ENCODE data around the gene SMARCC2.

SMARCC2 gene

DNA sequence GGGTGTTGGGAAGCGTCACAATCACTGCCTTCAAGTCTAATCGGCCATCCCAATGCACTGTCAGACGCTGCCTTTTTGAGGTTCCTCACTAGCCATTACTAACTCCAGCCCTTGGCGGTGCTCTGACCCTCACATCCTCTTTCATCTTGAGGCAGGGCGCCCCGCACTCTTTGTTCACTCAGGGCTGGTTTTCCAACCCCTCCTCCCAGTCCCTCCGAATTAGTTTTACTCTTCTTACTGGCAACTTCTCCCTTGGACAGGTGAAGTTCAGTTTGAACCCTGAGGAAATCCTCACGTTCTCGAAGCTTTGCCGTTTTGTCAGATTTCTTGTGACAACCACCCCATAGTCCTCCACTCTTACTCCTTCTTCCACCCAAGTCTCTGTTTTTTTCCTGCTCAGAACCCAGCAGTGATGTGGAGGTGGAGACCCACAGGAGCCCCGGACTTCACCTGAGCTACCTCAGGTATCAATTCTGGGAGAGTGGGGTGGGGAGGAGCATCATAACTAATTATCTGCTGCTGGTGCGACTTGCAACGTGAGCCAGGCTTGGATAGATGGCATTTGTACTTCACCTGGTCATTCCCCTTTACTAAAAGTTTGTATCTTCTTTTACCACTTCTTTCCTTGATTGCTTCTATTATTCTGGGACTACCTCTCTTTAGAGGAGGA, 70.5 kb downstream of the SMARCC2 start:
- no peak for DNase-seq

DNA sequence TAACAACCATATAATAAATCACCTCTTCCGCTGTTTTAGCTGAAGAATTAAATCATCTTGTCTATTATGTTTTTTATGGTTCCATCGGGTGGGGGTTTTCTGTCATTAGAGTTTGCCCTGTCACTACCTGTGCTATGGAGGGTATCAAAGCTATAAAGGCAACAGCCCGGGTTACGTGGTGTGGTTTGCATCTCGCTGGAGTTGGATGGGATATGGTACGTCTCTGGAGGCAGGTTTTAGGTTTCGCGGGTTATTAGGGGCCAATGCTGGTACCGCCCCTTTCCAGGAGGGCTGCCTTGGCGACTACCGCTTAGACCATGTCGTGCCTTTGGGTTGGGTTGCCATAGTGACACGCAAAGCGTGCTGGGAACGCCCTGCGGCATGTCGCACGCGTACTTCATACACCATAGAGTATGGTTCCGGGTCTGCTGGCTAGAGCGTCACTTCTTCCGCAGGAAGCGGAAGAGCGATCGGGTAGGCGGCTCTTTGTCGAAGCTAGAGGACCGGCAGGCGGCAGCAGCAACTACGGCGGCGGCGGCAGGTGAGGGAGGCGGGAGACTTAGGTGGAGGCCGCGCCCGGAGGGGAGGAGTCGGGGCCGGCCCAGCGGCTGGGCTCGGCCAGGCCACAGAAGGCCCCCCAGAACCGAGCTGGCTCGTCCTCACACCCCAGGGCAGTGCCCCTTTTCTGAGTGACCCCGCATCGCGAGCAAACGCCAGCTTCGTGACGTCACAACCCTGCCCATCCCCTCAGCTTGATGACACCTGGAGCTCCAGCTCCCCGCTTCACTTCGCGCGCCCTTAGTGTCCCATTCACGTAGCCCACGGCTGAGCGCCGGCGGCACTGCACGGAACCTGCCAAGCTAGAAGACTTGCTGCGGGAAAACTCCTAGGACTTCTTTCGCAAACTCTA, 71.2 kb downstream of the SMARCC2 start, which contains the start of gene ZC3H10:
Gene ZC3H10, plus strand, starts transcription at position 489 of the 910 bp plus-strand sequence. CDS start 2,297 bp downstream, outside the sequence.
- DNase-seq, result peak; percentile 99

DNA sequence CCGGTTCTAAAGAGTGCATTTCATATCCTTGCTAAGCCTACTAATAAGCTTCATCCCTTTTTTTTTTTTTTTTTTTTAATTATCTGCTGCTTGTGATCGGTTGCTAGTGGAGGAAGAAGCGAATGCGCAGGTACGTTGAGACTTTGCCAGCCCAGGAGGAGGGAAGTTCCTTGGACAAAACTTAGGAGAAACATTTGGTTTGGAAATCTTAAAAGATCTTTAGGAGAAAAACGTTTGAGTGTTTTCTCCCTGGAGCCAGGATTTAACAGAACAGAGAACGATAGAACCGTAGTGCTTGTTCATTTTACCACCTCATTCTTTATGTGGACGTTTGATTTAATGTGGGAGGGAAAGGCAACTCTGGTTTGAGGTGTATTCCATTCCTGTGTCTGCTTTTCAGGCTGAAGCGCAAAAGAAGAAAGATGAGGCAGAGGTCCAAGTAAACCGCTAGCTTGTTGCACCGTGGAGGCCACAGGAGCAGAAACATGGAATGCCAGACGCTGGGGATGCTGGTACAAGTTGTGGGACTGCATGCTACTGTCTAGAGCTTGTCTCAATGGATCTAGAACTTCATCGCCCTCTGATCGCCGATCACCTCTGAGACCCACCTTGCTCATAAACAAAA, 72.1 kb downstream of the SMARCC2 start:
- peak; percentile 20 for DNase-seq

DNA sequence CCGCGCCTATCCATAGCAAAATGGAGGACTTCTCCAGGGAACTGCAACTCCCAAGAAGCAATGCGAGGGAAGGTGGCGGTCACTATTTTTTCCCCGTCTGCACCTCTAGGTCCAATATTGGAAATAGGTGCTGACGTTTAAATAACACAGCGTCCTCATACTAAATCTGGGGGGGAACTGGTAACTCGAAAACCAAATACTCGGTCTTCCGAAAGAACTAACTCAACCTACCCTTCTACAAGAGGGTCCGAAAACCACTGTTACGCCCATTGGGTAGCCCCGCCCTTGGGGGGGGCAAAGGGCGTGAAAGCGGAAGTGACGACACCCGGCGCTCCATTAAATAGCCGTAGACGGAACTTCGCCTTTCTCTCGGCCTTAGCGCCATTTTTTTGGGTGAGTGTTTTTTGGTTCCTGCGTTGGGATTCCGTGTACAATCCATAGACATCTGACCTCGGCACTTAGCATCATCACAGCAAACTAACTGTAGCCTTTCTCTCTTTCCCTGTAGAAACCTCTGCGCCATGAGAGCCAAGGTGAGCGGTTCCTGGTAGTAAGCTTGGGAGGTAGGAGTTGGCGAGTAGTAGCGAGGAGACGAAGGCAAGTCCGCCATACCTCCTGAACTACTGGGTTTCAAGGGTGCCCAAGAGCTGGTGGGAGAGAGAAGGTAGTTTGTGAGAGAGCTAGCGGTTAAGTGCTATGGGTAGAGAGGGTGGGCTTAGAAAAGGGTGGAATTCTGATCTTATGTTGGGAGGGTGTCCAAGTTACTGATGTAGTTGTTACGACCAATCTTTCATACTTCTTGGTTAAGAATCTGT, 72.8 kb downstream of the SMARCC2 start, which contains the start of gene RPL41:
Gene RPL41, plus strand, starts transcription at position 367 of the 815 bp plus-strand sequence.
- peak; percentile 95 for DNase-seq

DNA sequence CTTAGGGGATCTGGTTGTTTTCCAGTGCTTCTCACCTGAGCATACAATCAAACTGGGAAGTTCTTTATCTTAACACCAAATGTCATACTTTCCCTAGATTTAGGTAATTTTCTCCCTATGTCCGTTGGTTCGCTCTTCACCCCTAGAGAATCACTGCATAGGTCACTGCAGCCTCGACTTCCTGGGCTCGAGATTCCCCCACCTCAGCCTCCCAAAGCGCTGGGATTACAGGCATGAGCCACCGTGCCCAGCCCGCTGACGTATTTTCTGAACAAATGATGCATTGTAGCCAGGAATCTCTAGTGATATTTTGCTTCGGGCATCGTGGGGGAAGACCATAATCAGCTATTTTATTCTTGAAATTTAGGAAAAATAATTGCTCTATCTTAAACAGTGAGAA, 74.0 kb downstream of the SMARCC2 start:
- no peak for DNase-seq

DNA sequence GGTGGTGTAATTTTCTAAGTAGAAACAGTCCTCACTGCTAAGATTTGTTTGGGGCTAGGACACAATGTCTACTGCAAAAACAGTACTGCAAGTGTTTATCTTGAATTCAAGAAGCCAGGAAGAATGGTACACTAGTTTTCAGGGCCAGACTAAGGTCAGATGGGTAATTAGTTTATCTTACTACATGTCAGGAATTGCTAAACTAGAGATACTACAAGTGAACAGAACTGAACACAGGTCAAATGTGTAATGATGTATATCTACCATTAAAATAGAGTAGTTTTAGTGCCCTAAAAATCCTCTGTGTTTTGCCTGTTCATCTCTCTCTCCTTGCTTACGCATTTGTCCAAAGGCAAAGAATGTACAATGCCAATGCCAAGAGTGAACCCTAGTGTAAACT, 75.2 kb downstream of the SMARCC2 start:
- DNase-seq, result no peak
